Natural killer cell (primary cell): Measurements from ENCODE around the gene ZMIZ1. TPM values are rescaled to one million over a fixed set of nuclear protein-coding genes. Genes with fewer than 3 reads are reported as not detected.
A peak's percentile ranks its signal among the peaks of the same experiment; 100 is the strongest.

Source experiments
- ATAC-seq, 3 donors: fragments of 150-1000 bp in 2 of 3; fragments of 200-7000 bp in 1 of 3; cut with Tn5 transposase; 1 replicate in 1 of 3; 2 replicates in 2 of 3; pipeline ENCODE4 v1.10.0; 2021; ENCODE audit warnings: mild to moderate bottlenecking in 2 of 3, moderate library complexity in 2 of 3
- DNase-seq, 2 donors: peaks; one replicate each; pipeline versions ENCODE4 v3.0.0 to v3.0.0-alpha.2; 2013 to 2021; ENCODE audit warnings: mixed read lengths in 1 of 2
- H3K27ac ChIP-seq: one replicate; pipeline ENCODE4 v1.5.1; 2013; ENCODE audit warnings: mild to moderate bottlenecking, low read length
- H3K27me3 ChIP-seq: one replicate; pipeline ENCODE4 v1.6.1; 2013; ENCODE audit warnings: low read length; ENCODE audit not compliant: control insufficient read depth, insufficient read depth
- H3K36me3 ChIP-seq: one replicate; pipeline ENCODE4 v1.6.1; 2013; ENCODE audit warnings: low read length; ENCODE audit not compliant: control insufficient read depth, insufficient read depth
- H3K4me1 ChIP-seq: one replicate; pipeline ENCODE4 v1.6.1; 2013; ENCODE audit warnings: low read length; ENCODE audit not compliant: control insufficient read depth, insufficient read depth
- H3K4me3 ChIP-seq: one replicate; pipeline ENCODE4 v1.5.1; 2013; ENCODE audit warnings: low read length
- H3K9me3 ChIP-seq: one replicate; pipeline ENCODE4 v1.6.1; 2013; ENCODE audit warnings: low read length; ENCODE audit not compliant: control insufficient read depth, insufficient read depth
- H3K27ac Mint-ChIP-seq, 2 donors: one replicate each; pipeline ENCODE4 v1.8.0; 2022; ENCODE audit warnings: mild to moderate bottlenecking in 2 of 2, mixed read lengths in 2 of 2, moderate library complexity in 1 of 2
- H3K27me3 Mint-ChIP-seq, 2 donors: one replicate each; pipeline ENCODE4 v1.8.0; 2022; ENCODE audit warnings: low read depth in 2 of 2, mixed read lengths in 2 of 2
- H3K36me3 Mint-ChIP-seq: one replicate; pipeline ENCODE4 v1.8.0; 2022; ENCODE audit warnings: mixed read lengths
- H3K4me1 Mint-ChIP-seq, 2 donors: one replicate each; pipeline ENCODE4 v1.8.0; 2022; ENCODE audit warnings: mixed read lengths in 2 of 2
- H3K4me3 Mint-ChIP-seq: one replicate; pipeline ENCODE4 v1.8.0; 2022; ENCODE audit warnings: mild to moderate bottlenecking, moderate library complexity, mixed read lengths
- H3K9me3 Mint-ChIP-seq, 2 donors: one replicate each; pipeline ENCODE4 v1.8.0; 2022; ENCODE audit warnings: mixed read lengths in 2 of 2
- CTCF ChIP-seq: fragments of 200-600 bp; IDR thresholded peaks from one replicate; pipeline ENCODE4 v1.8.0; 2022; ENCODE audit warnings: antibody characterized with exemption
- whole genome bisulfite sequencing: methylation state at CpG from one replicate; pipeline ENCODE4 v1.1.7; 2013; ENCODE audit warnings: missing lambda C conversion rate; ENCODE audit not compliant: insufficient coverage; 5-methylcytosine and 5-hydroxymethylcytosine counted together
- intact Hi-C: fragments of 100-400 bp; cut with micrococcal nuclease; formaldehyde crosslinking; loops from one replicate; pipeline ENCODE4 v1.14.2; 2022
- total RNA-seq, 4 donors: library from RNA; stranded (reverse); fragments of 120-200 nt in 1 of 4; gene quantifications; one replicate each; pipeline versions ENCODE4 v1.2.3 to v1.2.4, GENCODE V29; 2013 to 2022

The ZMIZ1 gene
- total RNA-seq, 3 donors from 2014 or later (not counting 1 experiment from before 2014, with no cell fraction given): 36.5 to 51.5 (median 37.9) TPM

- 87% methylated on average over 13 of the region's 13 CpGs for WGBS
- Mint-ChIP-seq H3K9me3 (no peaks in the 10 kb centered on the region), H3K27ac (no peak overlapping the region), H3K4me3 (no peak overlapping the region), H3K4me1 (no peaks in the 10 kb centered on the region), H3K27me3 (no peaks in the 10 kb centered on the region), H3K36me3 (no peaks in the 10 kb centered on the region)
- Histone ChIP-seq H3K9me3 (no peaks in the 10 kb centered on the region), H3K36me3 (peaks cover 18% of the 10 kb centered on the region), H3K27ac (no peak overlapping the region), H3K4me3 (no peak overlapping the region), H3K4me1 (no peaks in the 10 kb centered on the region), H3K27me3 (no peaks in the 10 kb centered on the region)
- ATAC-seq (no peak), DNase-seq (no peak)
- intact Hi-C loops: no loop called here
- TF ChIP-seq CTCF: no peak
These were observed 142.8 kb downstream of the ZMIZ1 start for GRCh38 chr10:79211616-79212015.

DNA sequence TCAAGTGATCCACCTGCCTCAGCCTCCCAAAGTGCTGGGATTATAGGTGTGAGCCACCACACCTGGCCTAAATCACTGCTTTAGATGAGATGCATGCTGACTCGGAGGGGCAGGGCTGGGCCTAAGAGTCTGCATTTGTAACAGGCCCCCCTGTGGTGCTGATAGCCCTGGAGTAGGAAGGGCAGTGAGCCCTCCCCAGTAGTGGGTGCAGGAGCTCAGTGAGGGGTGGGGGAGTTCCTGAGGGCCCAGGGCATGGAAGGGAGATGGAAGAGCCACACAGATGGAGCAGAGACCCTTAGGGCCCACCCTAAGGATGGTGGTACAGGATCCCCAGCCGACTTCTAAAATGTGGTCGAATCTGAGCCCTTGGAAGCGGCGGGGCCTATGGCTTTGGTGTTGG, 146.8 kb downstream of the ZMIZ1 start:
- TF ChIP-seq CTCF: no peak
- 98% methylated on average over 5 of the region's 5 CpGs for WGBS
- no peaks in the 10 kb centered on the region for H3K27me3 Mint-ChIP-seq
- intact Hi-C loops: no loop called here
- Histone ChIP-seq H3K4me1 (no peaks in the 10 kb centered on the region), H3K9me3 (no peaks in the 10 kb centered on the region), H3K36me3 (peaks cover 10% of the 10 kb centered on the region), H3K27me3 (no peaks in the 10 kb centered on the region), H3K27ac (no peak overlapping the region), H3K4me3 (no peak overlapping the region)
- no peak overlapping the region for H3K4me3 Mint-ChIP-seq
- H3K36me3 Mint-ChIP-seq: no peaks in the 10 kb centered on the region
- no peaks in the 10 kb centered on the region for H3K9me3 Mint-ChIP-seq
- peaks cover 0 to 2% of the 10 kb centered on the region in 2 donors for H3K4me1 Mint-ChIP-seq
- ATAC-seq: no peak
- H3K27ac Mint-ChIP-seq: no peak overlapping the region
- DNase-seq: no peak

GRCh38 chr10:79219322-79219957, 150.7 kb downstream of the ZMIZ1 start:
- DNase-seq: no peak
- Mint-ChIP-seq H3K9me3 (no peaks in the 10 kb centered on the region), H3K4me3 (no peak overlapping the region), H3K4me1 (peaks cover 0 to 6% of the 10 kb centered on the region in 2 donors), H3K27ac (peak overlapping the region in 1 of 2 donors; percentile 19), H3K36me3 (no peaks in the 10 kb centered on the region), H3K27me3 (no peaks in the 10 kb centered on the region)
- no peak for TF ChIP-seq CTCF
- no peaks in the 10 kb centered on the region for H3K9me3 ChIP-seq
- peaks cover 10% of the 10 kb centered on the region for H3K36me3 ChIP-seq
- H3K4me3 ChIP-seq: no peak overlapping the region
- 87% methylated on average over 3 of the region's 3 CpGs for WGBS
- no peak overlapping the region for H3K27ac ChIP-seq
- intact Hi-C loops: no loop called here
- no peaks in the 10 kb centered on the region for H3K27me3 ChIP-seq
- H3K4me1 ChIP-seq: no peaks in the 10 kb centered on the region
- ATAC-seq: no peak

- H3K27ac ChIP-seq: no peak overlapping the region
- ATAC-seq (no peak), DNase-seq (no peak)
- H3K27me3 Mint-ChIP-seq: no peaks in the 10 kb centered on the region
- H3K4me1 ChIP-seq: no peaks in the 10 kb centered on the region
- peaks cover 0 to 10% of the 10 kb centered on the region in 2 donors for H3K4me1 Mint-ChIP-seq
- peaks cover 10% of the 10 kb centered on the region for H3K36me3 ChIP-seq
- H3K9me3 Mint-ChIP-seq: no peaks in the 10 kb centered on the region
- WGBS: 86% methylated on average over 7 of the region's 7 CpGs
- no peaks in the 10 kb centered on the region for H3K27me3 ChIP-seq
- no peak overlapping the region for H3K27ac Mint-ChIP-seq
- H3K9me3 ChIP-seq: no peaks in the 10 kb centered on the region
- TF ChIP-seq CTCF: no peak
- no peak overlapping the region for H3K4me3 ChIP-seq
- no peak overlapping the region for H3K4me3 Mint-ChIP-seq
- no peaks in the 10 kb centered on the region for H3K36me3 Mint-ChIP-seq
- intact Hi-C loops: no loop called here
These were observed 151.5 kb downstream of the ZMIZ1 start for GRCh38 chr10:79220307-79220706.
